HG03565 (cell line): ENCODE measurements around the gene STN1.

Experiments used
- ATAC-seq: cut with Tn5 transposase; IDR thresholded peaks from one replicate; pipeline ENCODE4 v1.9.1; 2021; ENCODE audit warnings: mild to moderate bottlenecking, moderate library complexity; ENCODE audit not compliant: unreplicated experiment

The STN1 gene

GRCh38 chr10:103870516-103870915 lies 47.5 kb downstream of the STN1 start:
- no peak for ATAC-seq

GRCh38 chr10:103869336-103869735 lies 48.6 kb downstream of the STN1 start:
- ATAC-seq, result no peak

GRCh38 chr10:103868200-103868599 lies 49.8 kb downstream of the STN1 start:
- ATAC-seq, result no peak

- no peak for ATAC-seq
These were observed 56.5 kb downstream of the STN1 start for GRCh38 chr10:103861505-103861904.

GRCh38 chr10:103859161-103860086 lies 58.6 kb downstream of the STN1 start:
- no peak for ATAC-seq

- ATAC-seq, result no peak
These were observed 59.6 kb downstream of the STN1 start for GRCh38 chr10:103858360-103858759.

GRCh38 chr10:103856797-103857170 lies 61.2 kb downstream of the STN1 start:
- ATAC-seq, result no peak

GRCh38 chr10:103855852-103856796 lies 61.9 kb downstream of the STN1 start:
- no peak for ATAC-seq

- ATAC-seq, result no peak
These were observed 62.6 kb downstream of the STN1 start, which contains the start of gene SH3PXD2A for GRCh38 chr10:103855424-103855823. TSS of gene SH3PXD2A (minus strand) at chr10:103855576. CDS start at chr10:103855266, 310 bp downstream.

GRCh38 chr10:103854686-103855391 lies 63.1 kb downstream of the STN1 start:
- no peak for ATAC-seq

- ATAC-seq, result no peak
These were observed 63.7 kb downstream of the STN1 start for GRCh38 chr10:103854265-103854685.

GRCh38 chr10:103853428-103854264 lies 64.3 kb downstream of the STN1 start:
- no peak for ATAC-seq

- ATAC-seq, result no peak
These were observed 65.1 kb downstream of the STN1 start for GRCh38 chr10:103852856-103853255.

GRCh38 chr10:103852189-103852711 lies 65.7 kb downstream of the STN1 start:
- no peak for ATAC-seq

- no peak for ATAC-seq
These were observed 66.7 kb downstream of the STN1 start for GRCh38 chr10:103851261-103851660.

- ATAC-seq, result no peak
These were observed 67.5 kb downstream of the STN1 start for GRCh38 chr10:103850572-103850895.

GRCh38 chr10:103849880-103850571 lies 68.0 kb downstream of the STN1 start:
- ATAC-seq, result no peak

GRCh38 chr10:103849212-103849877 lies 68.6 kb downstream of the STN1 start:
- no peak for ATAC-seq
